GM19463 (cell line): ENCODE measurements around the gene ANKS3.
"Not testable (repeated sequence)": the region's sequence is repeated elsewhere in the genome, so short reads cannot be mapped to it uniquely, and the experiment has no call there.

ENCODE experiments used
- ATAC-seq: cut with Tn5 transposase; IDR thresholded peaks from one replicate; pipeline ENCODE4 v1.9.1; 2021; ENCODE audit warnings: mild to moderate bottlenecking, moderate library complexity; ENCODE audit not compliant: unreplicated experiment

Gene ANKS3

DNA sequence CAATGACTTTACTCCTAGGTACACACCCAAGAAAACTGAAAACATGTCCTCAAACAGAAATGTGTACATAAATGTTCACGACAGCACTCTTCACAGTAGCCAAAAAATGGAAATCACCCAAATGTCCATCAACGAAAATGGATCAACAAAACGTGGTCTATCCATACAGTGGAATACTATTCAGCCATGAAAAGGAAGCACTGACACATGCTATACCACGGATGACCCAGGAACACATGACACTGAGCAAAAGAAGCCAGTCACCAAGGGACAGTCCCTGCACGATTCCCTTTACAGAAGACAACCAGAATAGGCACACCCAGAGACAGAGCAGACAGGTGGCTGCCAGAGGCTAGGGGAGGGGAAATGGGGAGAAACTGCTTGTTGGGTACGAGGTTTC is 21.6 kb upstream of the ANKS3 start:
- no peak for ATAC-seq

DNA sequence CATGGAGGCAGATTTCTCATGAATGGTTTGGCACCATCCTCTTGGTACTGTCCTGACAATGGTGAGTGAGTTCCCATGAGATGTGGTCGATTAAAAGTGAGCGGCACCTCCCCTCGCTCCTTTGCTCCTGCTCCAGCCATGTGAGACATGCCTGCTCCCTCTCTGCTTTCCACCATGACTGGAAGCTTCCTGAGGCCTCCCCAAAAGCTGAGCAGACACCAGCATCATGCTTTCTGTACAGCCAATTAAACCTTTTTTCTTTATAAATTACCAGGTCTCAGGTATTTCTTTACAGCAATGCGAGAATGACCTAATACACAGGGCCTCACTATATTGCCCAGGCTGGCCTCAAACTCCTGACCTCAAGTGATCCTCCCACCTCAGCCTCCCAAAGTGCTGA is 20.8 kb upstream of the ANKS3 start:
- no peak for ATAC-seq

DNA sequence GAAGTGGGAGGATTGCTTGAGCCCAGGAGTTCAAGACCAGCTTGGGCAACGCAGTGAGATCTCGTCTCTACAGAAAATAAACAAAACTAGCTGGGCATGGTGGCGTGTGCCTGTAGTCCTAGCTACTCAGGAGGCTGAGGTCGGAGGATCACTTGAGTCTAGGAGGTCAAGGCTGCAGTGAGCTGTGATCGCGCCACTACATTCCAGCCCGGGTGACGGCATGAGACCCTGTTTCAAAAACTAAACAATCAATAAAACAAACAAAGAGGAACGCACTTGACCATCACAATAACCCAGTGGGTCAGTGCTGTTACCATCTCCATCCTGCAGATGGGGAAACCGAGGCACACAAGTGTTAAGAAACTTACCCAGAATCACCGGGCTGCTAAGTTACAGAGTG is 19.2 kb upstream of the ANKS3 start:
- no peak for ATAC-seq

DNA sequence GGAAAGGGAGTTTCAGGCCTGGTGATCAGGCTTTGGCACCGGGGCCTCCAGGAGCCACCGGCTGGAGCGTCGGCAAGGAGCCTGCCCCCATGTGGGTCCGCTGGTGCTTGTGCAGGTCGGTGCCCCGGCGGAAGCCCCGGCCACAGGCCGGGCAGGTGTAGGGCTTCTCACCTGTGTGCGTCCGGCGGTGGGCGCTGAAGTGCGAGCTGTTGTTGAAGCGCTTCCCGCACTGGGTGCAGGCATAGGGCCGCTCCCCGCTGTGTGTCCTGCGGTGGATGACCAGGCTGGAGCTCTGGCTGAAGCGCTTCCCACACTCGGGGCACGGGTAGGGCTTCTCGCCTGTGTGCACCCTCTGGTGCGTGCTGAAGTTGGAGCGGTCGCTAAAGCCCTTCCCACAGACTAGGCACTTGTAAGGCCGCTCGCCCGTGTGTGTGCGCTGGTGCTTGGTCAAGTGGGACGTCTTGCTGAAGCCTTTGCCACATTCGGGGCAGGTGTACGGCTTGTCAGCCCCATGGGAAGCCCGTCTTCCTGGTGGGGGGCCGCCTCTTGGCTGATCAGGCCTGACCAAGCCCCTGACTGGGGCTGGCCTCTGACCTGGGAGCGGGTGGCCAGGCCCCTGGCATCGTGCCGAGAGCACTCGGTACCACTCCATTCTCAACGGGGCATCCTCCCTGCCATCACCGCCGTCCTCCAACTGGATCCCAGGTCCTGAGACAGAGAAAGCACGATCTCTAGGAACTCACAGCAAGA is 18.5 kb upstream of the ANKS3 start:
- no peak for ATAC-seq

DNA sequence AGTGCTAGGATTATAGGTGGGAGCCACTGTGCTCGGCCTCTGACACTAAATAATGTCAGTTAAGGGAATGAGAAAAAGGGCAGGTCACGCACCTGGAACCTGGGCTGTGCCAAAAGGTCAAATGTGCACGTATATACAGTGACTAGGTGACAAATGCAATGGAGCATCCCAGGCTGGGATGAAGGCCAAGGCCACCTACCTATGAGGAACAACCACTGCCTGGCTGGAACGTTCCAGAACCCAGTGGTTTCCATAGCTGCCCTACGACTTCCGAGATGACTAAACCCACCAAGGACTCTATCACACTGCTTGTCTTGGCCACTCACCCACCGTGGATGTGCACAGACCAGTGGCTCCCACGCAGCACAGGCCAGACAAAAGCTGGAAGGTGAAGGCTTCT is 16.8 kb upstream of the ANKS3 start:
- no peak for ATAC-seq

DNA sequence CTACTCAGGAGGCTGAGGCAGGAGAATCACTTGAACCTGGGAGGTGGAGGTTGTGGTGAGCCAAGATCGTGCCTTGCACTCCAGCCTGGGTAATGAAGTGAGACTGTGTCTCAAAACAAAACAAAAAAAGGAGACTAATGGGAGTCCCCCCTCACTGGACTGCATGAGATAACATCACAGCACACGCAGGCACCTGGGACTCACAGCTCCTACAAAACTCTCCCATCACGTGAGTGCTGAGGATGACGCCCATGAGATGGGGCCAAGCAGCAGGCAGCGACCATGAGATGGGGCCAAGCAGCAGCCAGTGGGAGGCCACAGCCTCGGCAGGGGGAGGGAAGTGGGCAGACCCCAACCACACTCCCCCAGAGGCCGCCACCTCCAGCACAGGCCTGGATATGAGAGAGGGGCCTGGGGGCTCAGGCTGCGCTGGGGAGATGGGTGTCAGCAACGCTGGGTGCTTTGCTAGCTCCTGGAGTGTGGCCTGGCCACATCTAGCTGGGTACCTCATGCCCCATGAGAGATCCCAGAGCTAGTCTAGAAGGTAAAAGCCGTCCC is 15.7 kb upstream of the ANKS3 start:
- no peak for ATAC-seq

DNA sequence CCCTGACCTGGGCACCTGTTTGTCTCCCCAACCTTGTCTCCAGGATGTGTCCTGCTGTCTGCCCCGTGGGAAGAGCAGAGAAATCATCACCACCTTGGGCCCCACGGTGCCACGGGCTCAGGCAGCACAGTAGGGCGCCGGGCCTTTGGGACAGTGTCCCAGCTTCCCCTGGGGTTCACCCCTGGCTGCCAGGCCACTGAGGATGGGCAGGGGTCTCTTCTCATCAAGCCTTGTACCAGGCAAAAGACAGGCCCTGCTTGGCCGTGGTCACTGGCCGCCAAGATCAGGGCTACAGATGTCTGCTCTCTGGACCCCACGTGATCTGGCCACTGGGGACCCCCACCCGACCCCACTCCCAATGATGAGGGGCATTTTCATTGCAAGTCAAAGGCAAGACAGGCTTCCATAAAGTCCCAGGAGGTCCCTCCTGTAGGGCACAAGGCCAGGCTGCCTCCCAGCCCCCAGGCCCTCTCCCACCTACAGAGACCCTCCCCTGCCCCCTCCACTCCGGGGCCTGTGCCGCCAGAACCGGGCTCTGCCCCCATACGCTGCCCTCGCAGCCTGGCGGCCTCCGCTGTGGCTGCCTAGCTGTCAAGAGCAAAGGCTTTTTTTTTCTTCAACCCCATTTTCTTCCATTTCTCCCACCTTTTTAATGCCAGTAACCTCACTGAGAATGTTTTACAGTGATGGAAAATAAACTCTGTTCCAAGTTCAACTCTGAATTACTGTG is 14.8 kb upstream of the ANKS3 start:
- ATAC-seq, result no peak

DNA sequence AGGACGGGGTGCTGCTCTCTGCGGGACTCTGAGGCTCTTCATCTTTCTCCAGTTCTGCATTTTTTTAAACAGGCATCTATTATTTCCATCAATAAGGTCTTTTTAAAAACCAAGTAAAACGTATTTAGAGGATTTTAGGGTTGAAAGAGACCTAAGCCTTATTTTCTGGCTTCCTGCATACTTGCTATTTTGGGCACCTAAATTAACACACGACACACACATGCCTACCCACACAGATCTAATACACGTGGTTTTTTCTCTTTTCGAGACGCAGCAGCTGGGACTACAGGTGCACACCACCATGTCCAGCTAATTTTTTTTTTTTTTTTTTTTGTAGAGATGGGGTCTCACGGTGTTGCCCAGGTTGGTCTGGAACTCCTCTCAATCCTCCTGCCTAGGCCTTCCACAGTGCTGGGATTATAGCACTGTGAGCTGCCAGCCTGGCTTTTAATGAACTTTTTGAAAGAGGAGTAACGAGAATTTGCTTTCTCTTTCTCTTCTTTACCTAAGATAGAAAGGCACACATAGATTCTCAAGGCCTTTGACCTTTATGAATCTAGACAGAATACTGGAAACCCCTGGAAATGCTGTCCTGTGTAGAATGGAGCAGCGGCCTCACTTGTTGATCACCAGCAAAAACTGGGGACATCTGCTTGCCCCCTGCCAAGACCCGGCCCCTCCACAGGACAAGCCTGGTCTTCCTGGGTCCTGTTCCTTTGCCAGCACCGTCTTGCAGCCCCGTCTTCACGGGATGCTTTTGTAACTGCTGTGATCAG is 14.0 kb upstream of the ANKS3 start:
- ATAC-seq, result no peak

DNA sequence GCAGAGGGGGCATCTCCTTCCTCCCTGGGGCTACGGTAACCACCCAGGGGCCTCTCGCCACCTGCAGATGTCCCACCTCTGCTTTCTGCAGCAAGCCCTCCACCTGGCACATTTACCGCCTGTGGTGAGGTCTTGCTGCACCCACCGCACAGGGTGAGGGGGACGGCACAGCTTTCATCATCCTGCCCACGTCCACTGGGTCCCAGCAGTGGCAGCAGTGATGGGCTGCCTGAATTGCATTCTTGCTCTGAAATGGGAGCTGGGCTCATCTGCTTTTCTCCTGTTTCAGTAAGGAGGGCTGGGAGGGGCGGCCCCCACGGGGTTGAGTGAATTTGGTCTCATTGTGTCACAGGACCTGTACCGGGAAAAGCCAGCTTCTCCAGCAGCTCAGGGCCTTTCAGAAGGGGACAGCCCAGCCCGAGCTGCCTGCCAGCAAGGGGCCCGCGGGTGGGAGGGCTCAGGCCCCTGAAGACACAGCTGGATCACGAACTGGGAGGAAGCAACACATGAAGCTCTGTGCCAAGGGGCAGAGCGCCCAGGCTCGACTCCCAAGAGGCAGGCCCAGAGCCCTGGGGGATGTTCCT is 13.0 kb upstream of the ANKS3 start:
- no peak for ATAC-seq

DNA sequence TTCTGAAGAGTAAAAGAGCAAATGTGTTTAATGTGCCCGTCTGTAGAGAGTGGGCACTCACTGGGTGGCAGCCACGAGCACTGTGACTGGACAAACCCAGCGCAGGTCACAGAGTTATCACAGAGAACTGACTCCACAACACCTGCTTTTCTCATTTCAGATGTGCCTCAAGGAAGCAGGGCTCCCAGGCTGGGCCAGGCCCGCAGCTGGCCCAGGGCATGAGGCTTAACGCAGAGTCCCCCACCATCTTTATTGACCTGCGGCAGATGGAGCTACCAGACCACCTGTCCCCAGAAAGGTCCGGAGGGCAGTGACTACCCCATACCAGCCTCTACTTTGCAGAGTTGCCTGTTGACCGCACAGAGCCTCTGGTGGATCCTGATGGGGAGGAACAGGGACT is 12.1 kb upstream of the ANKS3 start:
- ATAC-seq, result no peak

DNA sequence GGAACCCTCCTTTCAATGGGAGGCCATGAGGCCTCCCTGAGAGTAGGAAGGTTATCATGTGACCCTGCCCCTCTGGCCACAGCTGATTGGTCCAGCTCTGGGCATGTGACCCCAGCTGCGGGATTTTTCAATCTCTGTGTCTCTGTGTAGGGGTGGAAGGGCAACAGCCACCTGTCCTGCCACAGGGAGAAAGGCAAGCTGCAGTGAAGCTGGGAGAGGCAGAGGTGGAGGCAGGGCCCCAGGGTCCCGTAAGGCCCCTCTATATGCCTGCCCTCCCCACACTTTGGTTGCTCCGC is 11.2 kb upstream of the ANKS3 start:
- ATAC-seq, result no peak

DNA sequence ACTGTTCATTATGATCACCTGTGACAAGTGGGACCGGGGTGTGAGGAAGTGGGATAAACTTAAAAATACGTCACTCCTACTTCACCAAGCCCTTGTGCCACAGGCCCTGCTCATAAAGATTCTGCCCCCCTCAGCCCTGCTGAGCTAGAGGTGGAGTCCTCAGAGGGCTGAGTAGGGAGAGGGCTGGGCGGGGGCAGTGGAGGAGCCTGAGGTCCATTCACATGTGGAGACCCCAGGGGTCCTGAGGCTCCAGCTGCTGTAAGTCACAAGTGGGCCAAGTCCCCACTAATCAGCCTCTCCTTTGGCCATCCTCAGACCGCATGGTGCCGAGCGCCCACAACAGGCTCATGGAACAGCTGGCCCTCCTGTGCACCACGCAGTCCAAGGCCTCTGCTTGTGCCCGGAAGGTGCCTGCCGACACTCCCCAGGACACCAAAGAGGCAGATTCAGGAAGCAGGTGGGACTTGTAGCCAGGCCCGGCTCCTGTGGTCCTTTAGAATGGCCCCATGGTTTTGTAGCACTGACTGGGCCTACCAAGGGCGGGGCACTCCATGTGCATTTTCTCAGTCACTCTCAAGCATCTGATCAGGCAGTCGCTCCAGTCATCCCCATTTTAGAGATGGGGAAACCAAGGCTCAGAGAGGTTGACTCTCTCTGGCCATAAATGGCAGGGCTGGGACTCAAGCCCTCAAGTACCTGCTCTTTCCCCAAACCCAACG is 10.6 kb upstream of the ANKS3 start:
- ATAC-seq, result no peak

DNA sequence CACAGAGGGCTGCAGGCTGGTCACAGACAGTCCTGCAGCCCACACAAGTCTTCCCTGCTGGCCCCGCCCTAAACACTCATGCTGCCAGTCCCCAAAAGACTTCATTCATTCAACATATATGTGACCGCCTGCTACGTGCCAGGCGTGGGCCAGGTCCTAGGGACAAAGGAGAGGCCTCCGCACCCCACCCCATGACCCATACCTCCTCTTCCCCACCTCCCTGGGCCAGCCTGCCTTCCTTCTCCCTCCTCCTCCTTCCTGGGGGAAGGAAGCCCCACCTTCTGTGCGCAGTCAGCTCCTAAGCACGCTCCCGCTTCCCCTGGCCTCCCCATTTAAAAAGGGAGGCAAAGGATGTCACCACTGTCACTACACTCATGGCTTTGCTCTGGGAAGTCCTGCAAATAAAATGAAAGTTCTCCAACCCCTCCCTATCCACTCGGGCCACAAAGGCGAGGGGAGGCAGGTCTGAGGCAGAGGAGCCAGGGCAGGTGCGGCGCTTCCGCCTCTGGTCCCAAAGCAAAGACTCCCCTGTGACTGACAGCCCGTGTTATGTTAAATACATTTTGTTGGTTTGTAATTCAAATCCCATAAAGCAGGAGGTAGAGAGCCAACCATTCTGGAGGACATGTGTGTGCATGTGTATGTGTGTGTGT is 9.3 kb upstream of the ANKS3 start:
- ATAC-seq, result no peak

DNA sequence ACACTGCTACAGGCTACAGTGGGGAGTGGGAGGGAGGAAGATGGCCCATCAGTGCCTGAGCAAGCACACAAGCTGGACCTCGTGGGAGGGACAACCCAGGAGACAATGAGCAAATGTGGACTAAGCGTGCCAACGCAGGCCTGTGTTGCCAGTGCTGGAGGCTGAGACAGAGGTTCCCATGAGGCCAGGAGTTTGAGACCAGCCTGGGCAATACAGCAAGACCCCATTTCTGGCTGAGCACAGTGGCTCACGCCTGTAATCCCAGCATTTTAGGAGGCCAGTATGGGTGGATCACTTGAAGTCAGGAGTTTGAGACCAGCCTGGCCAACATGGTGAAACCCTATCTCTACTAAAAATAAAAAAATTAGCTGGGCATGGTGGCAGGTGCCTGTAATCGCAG is 4.3 kb upstream of the ANKS3 start:
- ATAC-seq, result not testable (repeated sequence)

DNA sequence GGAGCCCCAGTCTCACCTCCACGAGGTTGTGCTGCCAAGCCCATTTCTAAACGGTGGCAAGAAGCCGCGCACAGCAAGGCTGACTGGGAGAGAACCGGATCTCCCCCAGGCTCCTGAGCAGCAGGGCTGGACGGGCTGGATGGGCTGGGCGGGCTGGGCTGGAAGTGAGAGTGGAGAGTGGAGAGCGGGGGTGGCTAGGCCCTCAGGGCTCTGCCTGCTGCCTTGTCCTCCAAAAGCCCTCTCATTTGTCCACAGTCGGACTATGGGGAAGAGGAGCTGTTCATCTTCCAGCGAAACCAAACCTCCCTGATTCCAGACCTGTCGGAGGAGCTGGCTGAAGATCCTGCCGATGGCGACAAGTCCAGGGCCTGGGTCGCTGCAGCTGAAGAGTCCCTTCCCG is 3.5 kb upstream of the ANKS3 start:
- no peak for ATAC-seq

DNA sequence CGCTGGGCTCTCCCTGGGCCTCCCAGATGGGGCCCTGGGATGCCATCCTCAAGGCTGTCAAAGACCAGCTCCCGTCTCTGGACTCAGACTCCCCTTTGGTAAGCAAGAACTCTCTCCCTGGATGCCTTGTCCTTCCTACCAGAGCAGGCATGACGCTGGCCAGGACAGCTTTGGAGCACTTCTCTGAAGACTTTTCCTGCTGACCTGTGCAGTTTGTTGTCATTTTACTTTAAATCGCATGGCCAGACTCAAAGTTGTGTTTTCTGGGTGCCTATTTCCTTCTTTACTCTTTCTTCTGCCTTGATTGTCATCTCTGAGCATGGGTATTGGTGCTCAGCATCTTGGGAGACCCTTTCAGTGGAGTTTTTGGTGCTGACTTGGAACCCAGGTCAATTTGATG is 2.5 kb upstream of the ANKS3 start:
- ATAC-seq, result no peak

DNA sequence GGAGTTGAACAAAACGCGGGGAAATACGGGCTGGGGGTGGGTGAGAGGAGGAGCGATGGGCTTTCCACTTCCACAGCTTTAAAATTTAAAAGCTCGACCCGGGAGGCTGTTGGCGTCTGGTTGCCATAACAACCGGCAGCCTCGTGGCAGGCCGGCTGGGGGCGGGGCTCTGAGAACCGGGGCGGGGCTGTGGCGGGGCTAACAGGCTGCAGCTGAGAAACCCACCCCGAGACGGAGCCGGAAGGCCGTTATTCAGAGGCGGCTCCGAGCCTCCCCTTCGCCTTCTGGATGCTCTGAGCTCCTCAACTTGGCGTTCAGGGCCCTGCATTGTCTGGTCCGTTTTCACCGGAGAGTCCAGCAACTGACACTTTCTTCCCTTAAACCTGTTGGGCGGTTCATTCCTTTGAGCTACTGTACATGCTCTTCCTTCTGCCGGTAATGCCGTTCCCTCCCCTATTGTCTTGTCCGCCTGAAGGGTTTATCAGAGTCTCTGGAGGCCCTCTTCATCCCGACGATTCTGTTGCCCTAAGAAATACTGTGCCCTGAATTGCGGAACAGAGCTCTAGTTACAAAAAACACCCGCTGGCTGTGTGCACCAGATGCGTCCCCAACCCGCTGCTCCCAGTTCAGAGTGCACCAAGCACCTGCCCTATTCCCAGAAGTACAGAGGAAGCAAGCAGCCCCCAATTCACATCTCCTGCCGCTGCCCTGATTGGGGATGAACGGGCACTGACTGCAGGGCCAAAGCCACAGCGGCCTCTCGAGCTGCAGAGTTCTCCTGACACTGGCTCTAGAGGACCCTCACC is 862 bp upstream of the ANKS3 start:
- peak; percentile 57 for ATAC-seq

DNA sequence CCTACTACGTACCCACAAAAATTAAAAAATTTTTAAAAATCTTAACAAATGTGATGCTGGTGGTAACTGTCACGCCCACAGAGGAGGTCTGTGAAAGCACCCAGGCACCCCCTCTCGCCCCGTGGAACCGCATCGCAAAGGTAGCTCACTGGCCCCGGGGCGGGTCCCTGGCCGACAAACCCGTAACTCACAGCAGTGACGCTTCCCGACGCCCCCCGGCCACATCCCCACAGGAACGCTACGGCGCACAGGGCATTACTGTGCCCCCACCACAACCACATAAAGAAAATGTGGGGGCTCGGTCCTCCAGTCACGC is 366 bp downstream of the ANKS3 start:
- ATAC-seq, result no peak

DNA sequence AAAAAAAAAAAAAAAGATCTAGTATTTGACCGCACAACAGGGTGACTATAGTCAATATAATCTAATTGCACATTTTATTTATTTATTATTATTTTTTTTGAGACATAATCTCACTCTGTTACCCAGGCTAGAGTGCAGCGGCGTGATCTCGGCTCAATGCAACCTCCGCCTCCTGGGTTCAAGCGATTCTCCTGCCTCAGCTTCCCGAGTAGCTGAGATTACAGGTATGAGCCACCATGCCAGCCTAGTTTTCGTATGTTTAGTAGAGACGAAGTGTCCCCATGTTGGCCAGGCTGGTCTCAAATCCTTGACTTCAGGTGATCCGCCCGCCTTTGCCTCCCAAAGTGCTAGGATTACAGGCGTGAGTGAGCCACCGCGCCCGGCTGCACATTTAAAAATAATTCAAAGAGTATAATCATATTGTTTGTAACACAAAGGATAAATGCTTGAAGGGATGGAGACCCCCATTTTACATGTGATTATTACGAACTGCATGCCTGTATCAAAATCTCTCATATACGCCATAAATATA is 794 bp downstream of the ANKS3 start:
- no peak for ATAC-seq
